OCI-LY1 (cell line): ENCODE data around the gene MYO1D.

Experiments
- EZH2 ChIP-seq: fragments of 200-600 bp; sonication (generic), shearing (Covaris generic); IDR thresholded peaks from 2 replicates; pipeline ENCODE4 v1.8.0; 2017; ENCODE audit warnings: borderline replicate concordance, mixed run types, mild to moderate bottlenecking, antibody characterized with exemption, low read length, moderate library complexity, mixed read lengths
- TF ChIP-seq, protein P1 (sequence below): fragments of 200-600 bp; sonication (generic), shearing (Covaris generic); IDR thresholded peaks from 2 replicates; pipeline ENCODE4 v1.5.1; 2017; ENCODE audit warnings: mild to moderate bottlenecking, antibody characterized with exemption, low read length, moderate library complexity, mixed read lengths

DNA sequence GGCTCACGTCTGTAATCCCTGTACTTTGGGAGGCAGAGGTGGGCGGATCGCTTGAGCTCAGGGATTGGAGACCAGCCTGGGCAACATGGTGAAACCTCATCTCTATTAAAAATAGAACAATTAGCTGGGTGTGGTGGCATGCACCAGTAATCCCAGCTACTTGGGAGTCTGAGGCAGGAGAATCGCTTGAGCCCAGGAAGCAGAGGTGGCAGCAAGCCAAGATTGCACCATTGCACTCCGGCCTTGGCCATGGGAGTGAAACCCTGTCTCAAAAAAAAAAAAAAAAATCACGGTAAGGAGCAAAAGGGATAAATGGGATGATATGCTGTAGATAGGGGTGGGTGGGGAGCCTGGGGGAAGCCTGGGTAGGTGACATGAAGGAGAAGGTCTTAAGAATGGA is 30.7 kb upstream of the MYO1D start:
- TF ChIP-seq, protein P1, sequence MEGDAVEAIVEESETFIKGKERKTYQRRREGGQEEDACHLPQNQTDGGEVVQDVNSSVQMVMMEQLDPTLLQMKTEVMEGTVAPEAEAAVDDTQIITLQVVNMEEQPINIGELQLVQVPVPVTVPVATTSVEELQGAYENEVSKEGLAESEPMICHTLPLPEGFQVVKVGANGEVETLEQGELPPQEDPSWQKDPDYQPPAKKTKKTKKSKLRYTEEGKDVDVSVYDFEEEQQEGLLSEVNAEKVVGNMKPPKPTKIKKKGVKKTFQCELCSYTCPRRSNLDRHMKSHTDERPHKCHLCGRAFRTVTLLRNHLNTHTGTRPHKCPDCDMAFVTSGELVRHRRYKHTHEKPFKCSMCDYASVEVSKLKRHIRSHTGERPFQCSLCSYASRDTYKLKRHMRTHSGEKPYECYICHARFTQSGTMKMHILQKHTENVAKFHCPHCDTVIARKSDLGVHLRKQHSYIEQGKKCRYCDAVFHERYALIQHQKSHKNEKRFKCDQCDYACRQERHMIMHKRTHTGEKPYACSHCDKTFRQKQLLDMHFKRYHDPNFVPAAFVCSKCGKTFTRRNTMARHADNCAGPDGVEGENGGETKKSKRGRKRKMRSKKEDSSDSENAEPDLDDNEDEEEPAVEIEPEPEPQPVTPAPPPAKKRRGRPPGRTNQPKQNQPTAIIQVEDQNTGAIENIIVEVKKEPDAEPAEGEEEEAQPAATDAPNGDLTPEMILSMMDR = no peak
- TF ChIP-seq EZH2 = no peak
